ENCODE data around the gene WWOX.
"Not testable (repeated sequence)": the region's sequence is repeated elsewhere in the genome, so short reads cannot be mapped to it uniquely, and the experiment has no call there.

WWOX gene

GRCh38 chr16:78494105-78494504 lies 394.7 kb downstream of the WWOX start:
- DNase-seq (ENCODE audit: low read depth, low spot score), result no peak

GRCh38 chr16:78494674-78495073 lies 395.2 kb downstream of the WWOX start:
- no peak for DNase-seq (ENCODE audit: low read depth, low spot score)

- DNase-seq (ENCODE audit: low read depth, low spot score), result no peak
Observed at GRCh38 chr16:78496189-78496588, 396.7 kb downstream of the WWOX start.

- DNase-seq (ENCODE audit: low read depth, low spot score), result no peak
Observed at GRCh38 chr16:78499399-78499798, 399.9 kb downstream of the WWOX start.

GRCh38 chr16:78500659-78501270 lies 401.3 kb downstream of the WWOX start:
- no peak for DNase-seq (ENCODE audit: low read depth, low spot score)

- no peak for DNase-seq (ENCODE audit: low read depth, low spot score)
Observed at GRCh38 chr16:78501744-78502143, 402.3 kb downstream of the WWOX start.

GRCh38 chr16:78502812-78503350 lies 403.4 kb downstream of the WWOX start:
- DNase-seq (ENCODE audit: low read depth, low spot score), result no peak

- DNase-seq (ENCODE audit: low read depth, low spot score), result no peak
Observed at GRCh38 chr16:78503602-78504001, 404.1 kb downstream of the WWOX start.

- DNase-seq (ENCODE audit: low read depth, low spot score), result no peak
Observed at GRCh38 chr16:78504401-78504851, 405.0 kb downstream of the WWOX start.

GRCh38 chr16:78505036-78505435 lies 405.6 kb downstream of the WWOX start:
- no peak for DNase-seq (ENCODE audit: low read depth, low spot score)

- no peak for DNase-seq (ENCODE audit: low read depth, low spot score)
Observed at GRCh38 chr16:78505544-78506366, 406.3 kb downstream of the WWOX start.

- DNase-seq (ENCODE audit: low read depth, low spot score), result no peak
Observed at GRCh38 chr16:78506367-78507193, 407.1 kb downstream of the WWOX start.

- no peak for DNase-seq (ENCODE audit: low read depth, low spot score)
Observed at GRCh38 chr16:78507576-78507975, 408.1 kb downstream of the WWOX start.

GRCh38 chr16:78509965-78510364 lies 410.5 kb downstream of the WWOX start:
- DNase-seq (ENCODE audit: low read depth, low spot score), result no peak

GRCh38 chr16:78510496-78510895 lies 411.0 kb downstream of the WWOX start:
- DNase-seq (ENCODE audit: low read depth, low spot score), result no peak

GRCh38 chr16:78513838-78514237 lies 414.4 kb downstream of the WWOX start:
- DNase-seq (ENCODE audit: low read depth, low spot score), result no peak

- DNase-seq (ENCODE audit: low read depth, low spot score), result not testable (repeated sequence)
Observed at GRCh38 chr16:78514888-78515287, 415.4 kb downstream of the WWOX start.

- DNase-seq (ENCODE audit: low read depth, low spot score), result no peak
Observed at GRCh38 chr16:78515421-78515820, 416.0 kb downstream of the WWOX start.

GRCh38 chr16:78516006-78516736 lies 416.7 kb downstream of the WWOX start:
- DNase-seq (ENCODE audit: low read depth, low spot score), result no peak

- DNase-seq (ENCODE audit: low read depth, low spot score), result no peak
Observed at GRCh38 chr16:78519896-78520295, 420.4 kb downstream of the WWOX start.

GRCh38 chr16:78520470-78520869 lies 421.0 kb downstream of the WWOX start:
- no peak for DNase-seq (ENCODE audit: low read depth, low spot score)
